Endothelial cell of umbilical vein (primary cell): ENCODE measurements around the gene ARSJ. TPM values are rescaled to one million over a fixed set of nuclear protein-coding genes. Genes with fewer than 3 reads are reported as not detected.
A peak's percentile ranks its signal among the peaks of the same experiment; 100 is the strongest.

ENCODE experiments used
- BruUV-seq: library from RNA; stranded (reverse); fragments of 400-500 nt; replicated peaks from 2 replicates; lab custom pipeline; 2021; lab: Mats Ljungman, UMichigan
- CTCF ChIA-PET: fragments of 300-600, 350-600 bp; sonication (Branson Sonifier 250); formaldehyde crosslinking; loops from one replicate; lab custom pipeline; 2021; ENCODE audit warnings: antibody characterized with exemption, inconsistent platforms; lab: Charles Lee
- POLR2A ChIA-PET: fragments of 300-600, 350-600 bp; sonication (Branson Sonifier 250); formaldehyde crosslinking; loops from one replicate; lab custom pipeline; 2021; ENCODE audit warnings: antibody characterized with exemption, inconsistent platforms; lab: Charles Lee
- DNase-seq: peaks from one replicate; pipeline ENCODE4 v3.0.0-alpha.2; 2011; ENCODE audit warnings: low read depth, low spot score
- FAIRE-seq: peaks from 2 replicates; lab custom pipeline; 2011; peaks lifted over from hg19 to GRCh38; lab: Jason Lieb, UNC
- H2AFZ ChIP-seq: 2 replicates; pipeline ENCODE4 v1.6.0; 2012; ENCODE audit warnings: low read depth, low read length, control low read depth, inconsistent platforms
- H3K27ac ChIP-seq: 2 replicates; pipeline ENCODE4 v1.5.1; 2011; ENCODE audit warnings: low read depth, mild to moderate bottlenecking, control low read depth, low read length, moderate library complexity; ENCODE audit not compliant: insufficient read depth
- H3K27me3 ChIP-seq, 2 experiments: 2 replicates each; pipeline versions ENCODE4 v1.6.0 to v1.6.1; 2011; ENCODE audit warnings: low read length in 2 of 2, mixed read lengths in 1 of 2; ENCODE audit not compliant: control insufficient read depth in 2 of 2, insufficient read depth in 2 of 2
- H3K36me3 ChIP-seq, 2 experiments: 2 replicates in 1 of 2; 3 replicates in 1 of 2; pipeline ENCODE4 v1.5.1; 2011; ENCODE audit warnings: low read length in 2 of 2, mild to moderate bottlenecking in 1 of 2, moderate library complexity in 1 of 2; ENCODE audit not compliant: control insufficient read depth in 2 of 2, insufficient read depth in 2 of 2; ENCODE audit errors: extremely low read depth in 1 of 2
- H3K4me1 ChIP-seq: 3 replicates; pipeline ENCODE4 v1.5.1; 2011; ENCODE audit warnings: mild to moderate bottlenecking, low read length; ENCODE audit not compliant: control insufficient read depth, insufficient read depth; ENCODE audit errors: extremely low read depth
- H3K4me2 ChIP-seq: 2 replicates; pipeline ENCODE4 v1.6.1; 2011; ENCODE audit warnings: low read length, control low read depth, mixed read lengths; ENCODE audit not compliant: insufficient read depth
- H3K4me3 ChIP-seq, 3 experiments: fragments of 200-600 bp in 1 of 3; sonication (generic), shearing (Covaris generic) in 1 of 3; replicated peaks in 1 of 3; 2 replicates each; pipeline ENCODE4 v1.5.1; 2011 to 2016; ENCODE audit warnings: control low read depth in 3 of 3, low read length in 3 of 3, mild to moderate bottlenecking in 2 of 3, inconsistent platforms in 1 of 3, low read depth in 1 of 3, moderate library complexity in 1 of 3; ENCODE audit not compliant: insufficient read depth in 1 of 3
- H3K79me2 ChIP-seq: 2 replicates; pipeline ENCODE4 v1.6.0; 2012; ENCODE audit warnings: low read length, inconsistent platforms; ENCODE audit not compliant: control insufficient read depth, insufficient read depth
- H3K9ac ChIP-seq: replicated peaks from 2 replicates; pipeline ENCODE3; 2011; ENCODE audit warnings: low read length, control low read depth; ENCODE audit not compliant: insufficient read depth; ENCODE audit errors: extremely low read depth
- H3K9me1 ChIP-seq: replicated peaks from 3 replicates; pipeline ENCODE4 v1.6.0; 2011; ENCODE audit warnings: mild to moderate bottlenecking, low read length; ENCODE audit not compliant: control insufficient read depth, insufficient read depth; ENCODE audit errors: extremely low read depth
- H3K9me3 ChIP-seq: replicated peaks from 2 replicates; pipeline ENCODE4 v1.5.1; 2012; ENCODE audit warnings: low read length, inconsistent platforms; ENCODE audit not compliant: control insufficient read depth, insufficient read depth
- H4K20me1 ChIP-seq: replicated peaks from 2 replicates; pipeline ENCODE3; 2011; ENCODE audit warnings: mild to moderate bottlenecking, low read length; ENCODE audit not compliant: control insufficient read depth, insufficient read depth; ENCODE audit errors: extremely low read depth
- EZH2 ChIP-seq: IDR thresholded peaks from 2 replicates; pipeline ENCODE4 v1.6.1; 2012; ENCODE audit warnings: borderline replicate concordance, low read depth, mild to moderate bottlenecking, moderate library complexity, low read length, inconsistent platforms; ENCODE audit not compliant: severe bottlenecking
- FOS ChIP-seq: IDR thresholded peaks from 2 replicates; pipeline ENCODE4 v1.6.1; 2011; ENCODE audit warnings: mild to moderate bottlenecking, low read length, moderate library complexity, borderline replicate concordance; ENCODE audit not compliant: insufficient read depth
- GATA2 ChIP-seq: IDR thresholded peaks from 2 replicates; pipeline ENCODE4 v1.7.0; 2011; ENCODE audit warnings: low read depth, mild to moderate bottlenecking, moderate library complexity, mixed read lengths, low read length; ENCODE audit not compliant: insufficient read length, insufficient read depth
- JUN ChIP-seq: IDR thresholded peaks from 2 replicates; pipeline ENCODE4 v1.6.1; 2011; ENCODE audit warnings: borderline replicate concordance, low read depth; ENCODE audit not compliant: insufficient read length, insufficient read depth
- MAX ChIP-seq: IDR thresholded peaks from 2 replicates; pipeline ENCODE4 v1.6.1; 2011; ENCODE audit not compliant: insufficient read depth, insufficient read length
- MYC ChIP-seq: IDR thresholded peaks from one replicate; pipeline ENCODE4 v1.6.1; 2011; ENCODE audit warnings: mild to moderate bottlenecking, low read depth, low read length
- POLR2A ChIP-seq: IDR thresholded peaks from 2 replicates; pipeline ENCODE4 v1.6.1; 2012; ENCODE audit warnings: low read depth, mild to moderate bottlenecking, control low read depth, low read length
- POLR2AphosphoS5 ChIP-seq: IDR thresholded peaks from 2 replicates; pipeline ENCODE4 v1.6.1; 2012; ENCODE audit warnings: low read depth, mild to moderate bottlenecking, control low read depth, low read length, moderate library complexity; ENCODE audit not compliant: insufficient read depth
- dilution Hi-C: fragments of 300-500 bp; cut with MboI; formaldehyde crosslinking; loops from one replicate; pipeline ENCODE4 v1.15.0; 2019; ENCODE audit warnings: low sequenced_read_pairs; ENCODE audit not compliant: extremely low pct_ligation_motif_present
- intact Hi-C: fragments of 100-400 bp; cut with micrococcal nuclease; formaldehyde crosslinking; loops from one replicate; pipeline ENCODE4 v1.10.0; 2022
- polyA plus RNA-seq, 4 experiments: library from polyadenylated mRNA; depleted of rRNA in 3 of 4; stranded (reverse) in 3 of 4; unstranded in 1 of 4; fragments of >200 nt; gene quantifications; 2 replicates each; pipeline versions ENCODE4 v1.2.1 to v1.2.3, GENCODE V29; 2011 to 2012; ENCODE audit warnings: missing spikeins in 1 of 4
- total RNA-seq: library from RNA; stranded (reverse); gene quantifications from 2 replicates; pipeline ENCODE4 v1.2.3, GENCODE V29; 2021
- TF ChIP-seq, protein P1 (sequence below), 2 donors: IDR thresholded peaks; 1 replicate in 1 of 2; 2 replicates in 1 of 2; pipeline ENCODE4 v1.5.1; 2011; ENCODE audit warnings: low read length in 2 of 2, mild to moderate bottlenecking in 2 of 2, moderate library complexity in 2 of 2, control low read depth in 1 of 2, inconsistent platforms in 1 of 2, low read depth in 1 of 2; ENCODE audit not compliant: insufficient read depth in 1 of 2; ENCODE audit errors: extremely low read depth in 1 of 2

ARSJ gene
- total and polyA plus RNA-seq, 2 donors (not counting 3 experiments of a cell fraction or from before 2014, with no cell fraction given), result 21.9 to 50.0 TPM

GRCh38 chr4:113959539-113959937 lies 19.9 kb downstream of the ARSJ start:
- FAIRE-seq (no peak), DNase-seq (no peak)
- H3K9me3 ChIP-seq, result no peaks in the 10 kb centered on the region
- intact Hi-C loops (loop anchor here (1.0 to 10.0 kb wide), 6 partner anchors 18 to 735 kb away; no protein-coding TSS in a partner anchor), dilution Hi-C loops (no loop called here)
- TSS peak; percentile 71 for BruUV-seq
- H3K36me3 ChIP-seq, result peaks cover 0 to 16% of the 10 kb centered on the region in 2 experiments
- peak overlapping the region in 2 of 3 experiments; percentile 24 to 83 for H3K4me3 ChIP-seq
- ChIA-PET CTCF (interaction anchor here (0.8 to 4.0 kb wide), 16 partner anchors 10 to 565 kb away, joined by 3 to 27 read pairs (median 6); partner anchors contain the start of gene ARSJ), POLR2A (interaction anchor here (0.8 to 2.9 kb wide), 5 partner anchors 9 to 491 kb away, joined by 3 to 16 read pairs (median 7); partner anchors contain the start of gene ARSJ)
- peak overlapping the region; percentile 95 for H3K9ac ChIP-seq
- H3K9me1 ChIP-seq, result no peaks in the 10 kb centered on the region
- peaks cover 63% of the 10 kb centered on the region for H3K4me1 ChIP-seq
- H4K20me1 ChIP-seq, result no peaks in the 10 kb centered on the region
- peaks cover 87% of the 10 kb centered on the region for H3K79me2 ChIP-seq
- H3K27ac ChIP-seq, result peak overlapping the region; percentile 89
- TF ChIP-seq FOS (no peak), POLR2A (no peak), POLR2AphosphoS5 (peak; percentile 5), GATA2 (no peak), MYC (no peak)
- H3K4me2 ChIP-seq, result peak overlapping the region; percentile 100
- no peak overlapping the region for H2AFZ ChIP-seq
- H3K27me3 ChIP-seq, result no peaks in the 10 kb centered on the region

DNA sequence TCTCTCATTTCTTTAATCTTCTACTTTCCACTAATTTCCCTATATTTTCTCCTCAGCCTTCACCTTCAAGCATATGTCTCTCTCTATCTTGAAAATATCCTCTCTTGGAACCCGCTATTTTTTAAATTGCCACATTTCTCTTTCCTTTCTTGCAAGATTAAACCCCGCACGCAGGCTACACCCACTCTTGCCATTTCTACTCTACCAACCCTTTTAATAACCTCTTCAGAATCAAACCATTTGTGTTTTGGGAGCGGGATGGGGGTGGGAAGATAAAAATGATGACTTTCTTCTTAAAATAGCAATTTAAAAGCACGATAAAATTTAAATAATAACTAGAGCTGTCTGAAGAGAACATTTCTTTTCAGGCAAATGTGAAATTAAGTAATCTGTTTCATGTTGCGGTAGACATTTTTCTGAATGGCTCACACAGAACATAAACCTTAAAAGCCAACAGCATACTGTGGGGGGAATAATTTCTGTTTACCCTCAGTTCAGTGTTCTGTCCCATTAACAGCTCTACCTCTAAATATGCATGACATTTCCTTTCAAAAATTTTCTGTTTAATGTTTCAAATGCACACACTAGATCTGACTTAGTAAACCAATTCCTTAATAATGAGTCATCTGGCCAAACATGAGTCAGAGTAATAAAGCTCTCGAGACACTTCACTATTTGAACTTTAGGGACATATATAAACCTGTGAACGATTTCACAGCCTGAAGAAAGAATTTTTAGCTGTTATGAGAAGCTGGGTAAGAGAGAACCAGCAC lies 20.5 kb downstream of the ARSJ start:
- TSS peak; percentile 88 for BruUV-seq
- Histone ChIP-seq H4K20me1 (no peaks in the 10 kb centered on the region), H2AFZ (no peak overlapping the region), H3K4me1 (peaks cover 69% of the 10 kb centered on the region), H3K9ac (peak overlapping the region; percentile 95), H3K9me3 (no peaks in the 10 kb centered on the region), H3K4me2 (peak overlapping the region; percentile 100), H3K4me3 (peak overlapping the region in 2 of 3 experiments; percentile 10 to 83), H3K36me3 (peaks cover 0 to 18% of the 10 kb centered on the region in 2 experiments), H3K9me1 (no peaks in the 10 kb centered on the region), H3K79me2 (peaks cover 86% of the 10 kb centered on the region), H3K27me3 (no peaks in the 10 kb centered on the region), H3K27ac (peak overlapping the region; percentile 89)
- dilution Hi-C loops, result no loop called here
- DNase-seq, result peak; percentile 95
- intact Hi-C loops, result loop anchor here (1.0 to 10.0 kb wide), 6 partner anchors 18 to 736 kb away; no protein-coding TSS in a partner anchor
- FAIRE-seq, result peak; percentile 70
- ChIA-PET CTCF (interaction anchor here (0.8 to 4.0 kb wide), 14 partner anchors 9 to 564 kb away, joined by 3 to 27 read pairs (median 7); partner anchors contain the start of gene ARSJ), POLR2A (interaction anchor here (0.8 to 2.9 kb wide), 5 partner anchors 8 to 491 kb away, joined by 3 to 16 read pairs (median 7); partner anchors contain the start of gene ARSJ)
- peak; percentile 99 for TF ChIP-seq FOS
- no peak for TF ChIP-seq EZH2
- TF ChIP-seq, protein P1, sequence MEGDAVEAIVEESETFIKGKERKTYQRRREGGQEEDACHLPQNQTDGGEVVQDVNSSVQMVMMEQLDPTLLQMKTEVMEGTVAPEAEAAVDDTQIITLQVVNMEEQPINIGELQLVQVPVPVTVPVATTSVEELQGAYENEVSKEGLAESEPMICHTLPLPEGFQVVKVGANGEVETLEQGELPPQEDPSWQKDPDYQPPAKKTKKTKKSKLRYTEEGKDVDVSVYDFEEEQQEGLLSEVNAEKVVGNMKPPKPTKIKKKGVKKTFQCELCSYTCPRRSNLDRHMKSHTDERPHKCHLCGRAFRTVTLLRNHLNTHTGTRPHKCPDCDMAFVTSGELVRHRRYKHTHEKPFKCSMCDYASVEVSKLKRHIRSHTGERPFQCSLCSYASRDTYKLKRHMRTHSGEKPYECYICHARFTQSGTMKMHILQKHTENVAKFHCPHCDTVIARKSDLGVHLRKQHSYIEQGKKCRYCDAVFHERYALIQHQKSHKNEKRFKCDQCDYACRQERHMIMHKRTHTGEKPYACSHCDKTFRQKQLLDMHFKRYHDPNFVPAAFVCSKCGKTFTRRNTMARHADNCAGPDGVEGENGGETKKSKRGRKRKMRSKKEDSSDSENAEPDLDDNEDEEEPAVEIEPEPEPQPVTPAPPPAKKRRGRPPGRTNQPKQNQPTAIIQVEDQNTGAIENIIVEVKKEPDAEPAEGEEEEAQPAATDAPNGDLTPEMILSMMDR (IDR thresholded peaks at IDR 0.05; ENCODE audit: extremely low read depth in 1 of 2, insufficient read depth in 1 of 2, low read depth in 1 of 2, low read length in 2 of 2), result no peak
- TF ChIP-seq GATA2, result no peak
- TF ChIP-seq MAX, result no peak
- TF ChIP-seq MYC, result no peak
- TF ChIP-seq POLR2AphosphoS5, result peak; percentile 64
- peak; percentile 100 for TF ChIP-seq JUN
- peak; percentile 70 for TF ChIP-seq POLR2A
